C4-2B (cell line): ENCODE data around the gene DLST.

ENCODE experiments used
- H3K27ac ChIP-seq: fragments of 450-650 bp; 2 replicates; pipeline ENCODE4 v1.5.1; 2017
- ZFX ChIP-seq: fragments of 450-650 bp; IDR thresholded peaks from 2 replicates; pipeline ENCODE4 v1.6.1; 2017
- TF ChIP-seq, protein P1 (sequence below): fragments of 450-650 bp; conservative IDR thresholded peaks from 2 replicates; pipeline ENCODE4 v1.5.1; 2017; ENCODE audit warnings: mild to moderate bottlenecking

DLST gene

DNA sequence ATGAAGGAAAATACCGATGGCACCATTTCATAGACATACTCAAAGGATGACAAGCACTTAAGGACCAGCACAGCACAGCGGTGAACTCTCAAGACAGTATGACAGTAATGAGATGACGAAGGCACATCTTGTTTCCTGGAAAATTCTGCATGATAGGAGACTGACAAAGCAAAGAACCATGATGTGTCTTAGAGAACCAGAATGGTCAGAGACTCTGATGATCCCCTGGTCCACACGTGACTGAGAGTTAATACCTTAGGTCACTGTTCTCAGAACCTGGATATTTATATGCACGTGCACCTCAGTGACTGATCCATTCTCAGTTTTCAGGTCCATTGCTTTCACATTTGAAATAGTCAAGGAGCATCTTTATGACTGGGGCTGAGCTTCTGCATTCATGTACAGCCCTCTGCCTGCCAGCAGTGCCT, 41.1 kb upstream of the DLST start:
- TF ChIP-seq ZFX, result no peak
- TF ChIP-seq, protein P1, sequence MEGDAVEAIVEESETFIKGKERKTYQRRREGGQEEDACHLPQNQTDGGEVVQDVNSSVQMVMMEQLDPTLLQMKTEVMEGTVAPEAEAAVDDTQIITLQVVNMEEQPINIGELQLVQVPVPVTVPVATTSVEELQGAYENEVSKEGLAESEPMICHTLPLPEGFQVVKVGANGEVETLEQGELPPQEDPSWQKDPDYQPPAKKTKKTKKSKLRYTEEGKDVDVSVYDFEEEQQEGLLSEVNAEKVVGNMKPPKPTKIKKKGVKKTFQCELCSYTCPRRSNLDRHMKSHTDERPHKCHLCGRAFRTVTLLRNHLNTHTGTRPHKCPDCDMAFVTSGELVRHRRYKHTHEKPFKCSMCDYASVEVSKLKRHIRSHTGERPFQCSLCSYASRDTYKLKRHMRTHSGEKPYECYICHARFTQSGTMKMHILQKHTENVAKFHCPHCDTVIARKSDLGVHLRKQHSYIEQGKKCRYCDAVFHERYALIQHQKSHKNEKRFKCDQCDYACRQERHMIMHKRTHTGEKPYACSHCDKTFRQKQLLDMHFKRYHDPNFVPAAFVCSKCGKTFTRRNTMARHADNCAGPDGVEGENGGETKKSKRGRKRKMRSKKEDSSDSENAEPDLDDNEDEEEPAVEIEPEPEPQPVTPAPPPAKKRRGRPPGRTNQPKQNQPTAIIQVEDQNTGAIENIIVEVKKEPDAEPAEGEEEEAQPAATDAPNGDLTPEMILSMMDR, result no peak
- H3K27ac ChIP-seq, result no peak overlapping the region

DNA sequence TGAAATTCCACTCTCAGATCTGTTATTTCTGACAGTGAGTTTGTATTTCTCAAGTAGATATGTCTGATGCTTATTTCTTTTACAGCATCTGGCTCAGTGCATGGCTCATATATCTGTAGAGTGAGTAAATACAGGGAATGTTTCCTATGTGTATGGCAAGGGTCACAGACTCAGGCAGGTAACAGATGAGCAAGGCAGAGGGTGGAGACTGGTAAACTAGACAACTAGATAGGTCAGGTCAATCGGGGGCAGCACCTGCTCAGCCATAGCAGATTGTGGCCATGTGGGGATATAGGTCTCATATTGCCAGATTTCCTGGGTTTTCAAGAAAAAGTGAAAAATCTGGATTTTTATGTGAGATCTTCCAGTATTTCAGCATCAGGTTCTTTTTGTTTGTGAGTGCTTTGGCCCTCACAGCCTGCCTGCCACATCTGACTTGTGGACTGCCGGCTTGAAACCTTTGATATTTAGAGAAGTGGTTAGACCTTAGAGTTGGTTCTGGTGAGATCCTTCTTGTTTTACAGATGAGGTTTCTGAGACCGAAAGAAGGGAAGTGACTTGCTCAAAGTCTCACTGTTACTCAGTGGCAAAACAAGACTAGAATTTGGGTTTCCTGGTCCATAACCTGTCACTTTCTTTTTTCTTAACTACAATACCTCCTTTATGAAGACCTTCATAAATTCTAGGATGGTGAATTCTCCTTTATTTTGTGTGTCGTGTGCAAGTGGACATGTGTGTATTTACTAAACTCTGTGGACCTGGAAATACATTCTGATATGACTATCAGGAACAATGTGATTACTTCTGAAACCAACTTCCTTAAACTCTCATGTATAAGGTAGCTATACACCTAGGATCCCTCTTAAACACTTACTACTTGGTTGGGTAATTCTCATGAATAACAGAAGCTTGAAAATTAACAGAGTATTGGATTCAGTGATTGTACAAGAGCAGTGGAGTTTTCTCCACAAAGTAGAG, 40.2 kb upstream of the DLST start:
- H3K27ac ChIP-seq, result no peak overlapping the region

DNA sequence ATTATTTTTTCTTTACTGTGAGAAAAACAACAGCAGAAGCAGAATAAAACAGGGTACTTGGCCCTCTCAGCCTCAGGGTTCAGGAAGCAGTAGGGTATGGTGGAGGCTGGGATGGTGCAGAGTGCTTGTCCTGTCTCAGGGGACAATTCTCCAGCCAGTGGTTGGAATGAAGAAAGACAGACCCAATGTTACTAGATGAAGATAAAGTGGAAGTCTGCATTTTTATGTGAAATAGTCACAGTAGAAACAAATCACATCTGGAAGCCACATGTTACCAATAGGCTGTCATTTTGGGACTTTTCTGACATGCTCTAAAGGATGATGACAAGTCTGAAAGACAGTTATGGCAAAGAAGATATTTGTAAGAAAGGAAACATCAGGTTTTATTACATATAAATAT, 38.1 kb upstream of the DLST start:
- TF ChIP-seq, protein P1, result no peak
- no peak for TF ChIP-seq ZFX
- no peak overlapping the region for H3K27ac ChIP-seq

More for the DNA sequence above, 40.2 kb upstream of the DLST start:
- no peak for TF ChIP-seq ZFX
- TF ChIP-seq, protein P1, result no peak

DNA sequence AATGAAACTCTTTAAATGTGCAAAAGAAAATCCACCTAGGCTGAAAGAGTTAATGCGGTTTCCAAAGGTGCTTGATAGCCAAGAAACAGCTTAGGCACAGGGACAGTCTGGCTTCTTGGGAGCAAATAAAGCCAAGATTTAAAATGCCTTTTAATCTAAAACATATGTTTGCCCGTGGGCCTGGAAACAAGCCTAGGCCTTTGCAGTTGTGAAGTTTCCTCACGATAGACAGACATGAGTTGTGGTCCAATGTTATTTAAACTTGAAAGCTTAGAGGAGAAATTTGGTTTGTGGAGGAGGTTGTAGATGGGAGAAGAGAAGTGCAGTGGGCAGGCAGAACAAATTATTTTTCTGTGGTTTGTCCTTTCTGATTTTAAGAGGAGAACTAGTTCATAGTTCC, 35.5 kb upstream of the DLST start:
- H3K27ac ChIP-seq, result no peak overlapping the region
- no peak for TF ChIP-seq ZFX
- TF ChIP-seq, protein P1, result no peak

DNA sequence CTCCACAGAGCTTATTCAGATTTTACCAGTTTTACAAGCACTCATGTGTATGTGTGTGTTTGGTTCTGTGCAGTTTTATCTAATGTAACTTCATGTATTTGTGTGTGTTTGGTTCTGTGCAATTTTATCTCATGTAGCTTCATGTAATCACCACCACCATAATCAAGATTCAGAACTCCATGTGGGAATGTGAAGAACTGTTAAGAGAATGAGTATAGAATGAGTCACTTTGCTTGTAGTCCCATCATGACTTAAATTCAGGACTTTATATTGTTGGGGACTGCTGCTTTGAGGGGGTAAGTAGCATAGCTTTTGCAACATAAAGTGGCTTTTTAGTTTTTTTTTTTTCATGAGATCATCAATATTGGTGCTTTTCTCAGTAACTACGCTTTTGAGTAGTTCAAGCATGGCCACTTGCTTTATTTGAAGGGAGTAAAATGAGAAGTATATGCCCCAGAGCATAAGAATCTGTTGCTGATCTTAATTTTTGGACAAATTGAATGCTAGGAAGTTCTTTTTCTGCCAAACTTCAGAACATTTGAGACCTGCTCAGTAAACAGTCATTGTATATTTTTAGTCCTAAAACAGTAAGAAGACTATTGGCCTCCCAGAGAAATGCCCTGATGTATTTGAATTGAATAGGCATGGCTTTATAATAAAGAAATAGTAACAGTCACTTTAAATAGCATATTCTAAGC, 34.6 kb upstream of the DLST start:
- no peak overlapping the region for H3K27ac ChIP-seq
- TF ChIP-seq, protein P1, result no peak
- TF ChIP-seq ZFX, result no peak

DNA sequence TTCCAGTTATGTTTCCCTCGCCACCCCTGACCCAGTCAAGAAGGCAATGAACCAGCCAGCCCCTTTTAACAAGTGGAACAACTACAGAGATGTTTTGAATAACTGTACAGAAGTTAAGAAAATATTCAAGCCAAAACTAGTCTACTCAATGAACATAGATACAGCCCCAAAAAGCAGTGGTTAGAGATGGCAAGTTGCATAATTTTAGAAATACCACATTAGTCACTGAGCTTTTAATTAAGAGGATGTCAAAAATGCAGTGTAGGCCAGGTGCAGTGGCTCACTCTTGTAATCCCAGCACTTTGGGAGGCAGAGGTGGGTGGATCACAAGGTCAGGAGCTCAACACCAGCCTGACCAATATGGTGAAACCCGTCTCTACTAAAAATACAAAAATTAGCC, 32.9 kb upstream of the DLST start:
- H3K27ac ChIP-seq, result no peak overlapping the region
- TF ChIP-seq, protein P1, result no peak
- TF ChIP-seq ZFX, result no peak
